GM12874 (cell line): ENCODE results near the gene PAK2.

Experiments used
- CTCF ChIP-seq: IDR thresholded peaks from 2 replicates; pipeline ENCODE4 v1.5.1; 2011; ENCODE audit warnings: low read depth, mild to moderate bottlenecking, control low read depth, low read length, moderate library complexity; ENCODE audit not compliant: insufficient read depth

PAK2 gene

GRCh38 chr3:196774848-196775422 is 35.3 kb downstream of the PAK2 start:
- no peak for TF ChIP-seq CTCF

- TF ChIP-seq CTCF = no peak
These were observed 36.3 kb downstream of the PAK2 start for GRCh38 chr3:196775938-196776337.

DNA sequence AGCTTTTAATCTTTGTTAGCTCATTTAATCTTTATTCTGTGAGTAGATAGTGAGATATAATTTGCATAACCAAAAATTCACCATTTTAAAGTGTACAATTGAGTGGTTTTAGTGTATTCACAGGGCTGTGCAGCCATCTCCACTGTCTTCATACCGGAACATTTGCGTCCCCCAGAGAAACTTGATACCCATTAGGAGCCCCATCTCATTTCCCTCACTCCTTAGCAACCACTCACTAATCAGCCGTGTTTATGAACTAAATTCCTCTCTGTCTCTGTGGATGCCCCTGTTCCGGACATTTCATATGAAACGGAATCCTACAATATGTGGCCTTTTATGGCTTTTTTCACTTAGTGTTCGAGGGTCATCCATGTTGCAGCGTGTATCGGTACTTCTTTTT is 38.2 kb downstream of the PAK2 start:
- no peak for TF ChIP-seq CTCF

DNA sequence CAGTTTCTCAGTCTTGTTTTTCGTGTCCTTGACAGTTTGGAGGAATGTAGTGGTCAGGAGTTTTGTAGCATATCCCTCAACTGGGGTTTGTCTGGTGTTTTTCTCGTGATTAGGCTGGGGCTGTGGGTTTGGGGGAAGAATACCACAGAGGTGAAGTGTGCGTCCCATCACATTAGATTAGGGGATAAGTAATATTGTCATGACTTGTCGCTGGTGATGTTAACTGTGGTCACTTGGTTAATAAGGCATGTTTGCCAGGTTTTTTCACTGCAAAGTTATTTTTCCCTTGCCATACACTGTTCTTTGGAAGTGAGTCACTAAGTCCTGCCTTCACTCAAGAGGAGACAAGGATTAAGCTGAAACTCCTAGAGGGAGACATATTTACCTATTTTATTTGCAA is 39.1 kb downstream of the PAK2 start:
- TF ChIP-seq CTCF = no peak

DNA sequence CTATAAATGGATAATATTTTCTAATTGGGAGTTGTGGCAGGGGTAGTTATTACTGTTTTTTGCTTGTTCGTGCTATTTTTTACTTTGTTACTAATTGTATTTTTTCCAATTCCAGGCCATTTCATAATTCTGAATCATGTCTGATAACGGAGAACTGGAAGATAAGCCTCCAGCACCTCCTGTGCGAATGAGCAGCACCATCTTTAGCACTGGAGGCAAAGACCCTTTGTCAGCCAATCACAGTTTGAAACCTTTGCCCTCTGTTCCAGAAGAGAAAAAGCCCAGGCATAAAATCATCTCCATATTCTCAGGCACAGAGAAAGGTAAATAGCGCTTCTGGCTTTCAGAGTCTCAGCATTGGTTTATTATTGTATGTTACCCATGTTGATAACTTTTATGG is 42.9 kb downstream of the PAK2 start:
- no peak for TF ChIP-seq CTCF

DNA sequence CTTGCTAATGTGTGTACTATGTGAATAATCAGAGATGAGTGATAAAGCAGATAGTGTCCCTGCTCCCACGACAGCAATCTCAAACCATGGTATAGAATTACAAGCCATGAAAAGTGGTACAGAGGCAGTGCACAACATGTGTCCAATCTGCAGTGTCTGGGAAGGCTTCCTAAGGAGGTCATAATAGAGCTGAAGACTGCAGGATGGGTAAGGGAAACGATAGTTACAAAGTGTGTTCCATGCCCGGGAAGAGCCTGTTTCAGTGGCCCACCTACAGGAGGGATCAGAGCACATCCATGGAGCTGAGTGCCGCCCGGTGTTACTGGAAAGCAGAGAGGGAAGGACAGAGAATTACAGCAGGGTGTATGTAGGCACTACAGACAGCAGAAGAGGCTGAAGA is 48.9 kb downstream of the PAK2 start:
- TF ChIP-seq CTCF = no peak

- TF ChIP-seq CTCF = no peak
These were observed 50.3 kb downstream of the PAK2 start for GRCh38 chr3:196789885-196790359.
